ENCODE results near the gene LGALS16. TPM values are rescaled to one million over a fixed set of nuclear protein-coding genes. Genes with fewer than 3 reads are reported as not detected.

The LGALS16 gene
- total and polyA plus RNA-seq, 2 donors (not counting 3 experiments of a cell fraction or from before 2014, with no cell fraction given): not detected

GRCh38 chr19:39613597-39613996 lies 42.1 kb upstream of the LGALS16 start:
- CTCF ChIA-PET: no interaction called here
- Histone ChIP-seq H3K36me3 (ENCODE audit: control insufficient read depth in 2 of 2, extremely low read depth in 1 of 2, insufficient read depth in 2 of 2, low read length in 2 of 2) (no peaks in the 10 kb centered on the region), H2AFZ (ENCODE audit: low read depth, low read length) (no peak overlapping the region), H3K4me1 (ENCODE audit: control insufficient read depth, extremely low read depth, insufficient read depth, low read length) (no peaks in the 10 kb centered on the region), H3K4me2 (ENCODE audit: insufficient read depth, low read length) (no peak overlapping the region), H3K79me2 (ENCODE audit: control insufficient read depth, insufficient read depth, low read length) (no peaks in the 10 kb centered on the region), H4K20me1 (replicated peaks; ENCODE audit: control insufficient read depth, extremely low read depth, insufficient read depth, low read length) (no peaks in the 10 kb centered on the region), H3K9ac (replicated peaks; ENCODE audit: extremely low read depth, insufficient read depth, low read length) (no peak overlapping the region), H3K9me1 (replicated peaks; ENCODE audit: control insufficient read depth, extremely low read depth, insufficient read depth, low read length) (no peaks in the 10 kb centered on the region), H3K9me3 (replicated peaks; ENCODE audit: control insufficient read depth, insufficient read depth, low read length) (no peaks in the 10 kb centered on the region), H3K27me3 (ENCODE audit: control insufficient read depth in 2 of 2, insufficient read depth in 2 of 2, low read length in 2 of 2) (no peaks in the 10 kb centered on the region), H3K4me3 (replicated peaks in 1 of 3; ENCODE audit: insufficient read depth in 1 of 3, low read depth in 1 of 3, low read length in 3 of 3) (no peak overlapping the region), H3K27ac (ENCODE audit: insufficient read depth, low read depth, low read length) (no peak overlapping the region)
- TF ChIP-seq MYC (IDR thresholded peaks at IDR 0.05; ENCODE audit: low read depth, low read length) (no peak), FOS (IDR thresholded peaks at IDR 0.05; ENCODE audit: borderline replicate concordance, insufficient read depth, low read length) (no peak), EZH2 (IDR thresholded peaks at IDR 0.05; ENCODE audit: borderline replicate concordance, low read depth, low read length, severe bottlenecking) (no peak), POLR2AphosphoS5 (IDR thresholded peaks at IDR 0.05; ENCODE audit: insufficient read depth, low read depth, low read length) (no peak), MAX (IDR thresholded peaks at IDR 0.05; ENCODE audit: insufficient read depth, insufficient read length) (no peak), POLR2A (IDR thresholded peaks at IDR 0.05; ENCODE audit: low read depth, low read length) (no peak), JUN (IDR thresholded peaks at IDR 0.05; ENCODE audit: borderline replicate concordance, insufficient read depth, insufficient read length, low read depth) (no peak), GATA2 (IDR thresholded peaks at IDR 0.05; ENCODE audit: insufficient read depth, insufficient read length, low read depth, low read length) (no peak)
- TF ChIP-seq, protein P1, sequence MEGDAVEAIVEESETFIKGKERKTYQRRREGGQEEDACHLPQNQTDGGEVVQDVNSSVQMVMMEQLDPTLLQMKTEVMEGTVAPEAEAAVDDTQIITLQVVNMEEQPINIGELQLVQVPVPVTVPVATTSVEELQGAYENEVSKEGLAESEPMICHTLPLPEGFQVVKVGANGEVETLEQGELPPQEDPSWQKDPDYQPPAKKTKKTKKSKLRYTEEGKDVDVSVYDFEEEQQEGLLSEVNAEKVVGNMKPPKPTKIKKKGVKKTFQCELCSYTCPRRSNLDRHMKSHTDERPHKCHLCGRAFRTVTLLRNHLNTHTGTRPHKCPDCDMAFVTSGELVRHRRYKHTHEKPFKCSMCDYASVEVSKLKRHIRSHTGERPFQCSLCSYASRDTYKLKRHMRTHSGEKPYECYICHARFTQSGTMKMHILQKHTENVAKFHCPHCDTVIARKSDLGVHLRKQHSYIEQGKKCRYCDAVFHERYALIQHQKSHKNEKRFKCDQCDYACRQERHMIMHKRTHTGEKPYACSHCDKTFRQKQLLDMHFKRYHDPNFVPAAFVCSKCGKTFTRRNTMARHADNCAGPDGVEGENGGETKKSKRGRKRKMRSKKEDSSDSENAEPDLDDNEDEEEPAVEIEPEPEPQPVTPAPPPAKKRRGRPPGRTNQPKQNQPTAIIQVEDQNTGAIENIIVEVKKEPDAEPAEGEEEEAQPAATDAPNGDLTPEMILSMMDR (IDR thresholded peaks at IDR 0.05; ENCODE audit: extremely low read depth in 1 of 2, insufficient read depth in 1 of 2, low read depth in 1 of 2, low read length in 2 of 2): no peak
- DNase-seq (ENCODE audit: low read depth, low spot score): no peak
- POLR2A ChIA-PET: no interaction called here
- no TSS peak for BruUV-seq (replicated peaks)
- dilution Hi-C loops (cut with MboI; ENCODE audit: extremely low pct_ligation_motif_present, low sequenced_read_pairs): no loop called here
- no peak for FAIRE-seq
- intact Hi-C loops (cut with micrococcal nuclease): no loop called here

Measured in endothelial cell of umbilical vein (primary cell).